Transverse colon (tissue), 4 donors: ENCODE data around the gene SERBP1. TPM values are rescaled to one million over a fixed set of nuclear protein-coding genes. Genes with fewer than 3 reads are reported as not detected.
"Not testable (repeated sequence)": the region's sequence is repeated elsewhere in the genome, so short reads cannot be mapped to it uniquely, and the experiment has no call there.

Source experiments
- DNase-seq: peaks from one replicate; pipeline ENCODE4 v3.0.0-alpha.2; 2019
- H3K27ac ChIP-seq, 4 donors: fragments of 200-600 bp; sonication (generic); 2 replicates each; pipeline ENCODE4 v1.5.1; 2016 to 2018; ENCODE audit warnings: inconsistent platforms in 4 of 4
- H3K27me3 ChIP-seq: fragments of 200-600 bp; sonication (generic); 2 replicates; pipeline ENCODE4 v1.5.1; 2017; ENCODE audit warnings: inconsistent platforms
- H3K36me3 ChIP-seq, 4 donors: fragments of 200-600 bp; sonication (generic); 2 replicates each; pipeline ENCODE4 v1.5.1; 2017 to 2019; ENCODE audit warnings: inconsistent platforms in 4 of 4
- H3K4me1 ChIP-seq, 4 donors: fragments of 200-600 bp; sonication (generic); 2 replicates each; pipeline ENCODE4 v1.5.1; 2017 to 2020; ENCODE audit warnings: inconsistent platforms in 4 of 4
- H3K4me3 ChIP-seq, 4 donors: fragments of 200-600 bp; sonication (generic); 1 replicate in 1 of 4; 2 replicates in 3 of 4; pipeline versions ENCODE4 v1.5.1 to v1.6.1; 2017 to 2019; ENCODE audit warnings: inconsistent platforms in 4 of 4
- H3K9me3 ChIP-seq, 2 donors: fragments of 200-600 bp; sonication (generic); 2 replicates each; pipeline ENCODE4 v1.5.1; 2017 to 2019; ENCODE audit warnings: inconsistent platforms in 2 of 2
- CTCF ChIP-seq, 5 experiments: fragments of 200-600 bp in 3 of 5; fragments of 450-650 bp in 2 of 5; sonication (generic) in 3 of 5; IDR thresholded peaks; 1 replicate in 2 of 5; 2 replicates in 3 of 5; pipeline ENCODE4 v1.5.1; 2016 to 2017; ENCODE audit warnings: antibody characterized with exemption in 5 of 5, inconsistent platforms in 3 of 5, mild to moderate bottlenecking in 2 of 5, moderate library complexity in 1 of 5
- EP300 ChIP-seq: sonication (generic); formaldehyde crosslinking; IDR thresholded peaks from one replicate; pipeline ENCODE4 v1.6.1; 2017; ENCODE audit warnings: antibody characterized with exemption, low read depth
- POLR2A ChIP-seq: fragments of 450-650 bp; IDR thresholded peaks from one replicate; pipeline ENCODE4 v1.6.1; 2016; ENCODE audit warnings: antibody characterized with exemption, mild to moderate bottlenecking, moderate library complexity
- POLR2AphosphoS5 ChIP-seq, 3 donors: sonication (generic); formaldehyde crosslinking; IDR thresholded peaks; one replicate each; pipeline ENCODE4 v1.6.1; 2016; ENCODE audit warnings: antibody characterized with exemption in 3 of 3
- WGBS, 2 donors: methylation state at CpG; one replicate each; pipeline ENCODE4 v1.1.5; 2018; ENCODE audit warnings: low coverage in 1 of 2; 5-methylcytosine and 5-hydroxymethylcytosine counted together
- in situ Hi-C, 4 donors: fragments of 200-750 bp; cut with MboI; loops; one replicate each; pipeline versions ENCODE4 v1.15.0 to v1.15.1; 2017; ENCODE audit warnings: low sequenced_read_pairs in 3 of 4, low pct_ligation_motif_present in 1 of 4, low pct_unique_long_range_greater_than_20kb in 1 of 4
- intact Hi-C: fragments of 100-400 bp; cut with DNase I; formaldehyde crosslinking; loops from one replicate; pipeline ENCODE4 v1.15.1; 2023; ENCODE audit warnings: low total_unique reads
- total RNA-seq, 4 donors: library from RNA; depleted of rRNA; stranded (reverse); fragments of >200 nt; gene quantifications; one replicate each; pipeline ENCODE4 v1.1.0, GENCODE V29; 2016

SERBP1 gene
- total RNA-seq, 4 donors from 2014 or later, result 64.3 to 218 (median 158) TPM

- intact Hi-C loops, result no loop called here
- in situ Hi-C loops, result no loop called here
These were observed 21.2 kb upstream of the SERBP1 start for GRCh38 chr1:67451356-67451755.

GRCh38 chr1:67446893-67447292 lies 16.7 kb upstream of the SERBP1 start:
- 29 to 68% methylated on average over 1 of the region's 1 CpG for WGBS, 2 donors
- no peak overlapping the region for H3K27ac ChIP-seq
- intact Hi-C loops, result no loop called here

More at GRCh38 chr1:67451356-67451755, 21.2 kb upstream of the SERBP1 start:
- Histone ChIP-seq H3K36me3 (no peaks in the 10 kb centered on the region), H3K27ac (no peak overlapping the region), H3K27me3 (no peaks in the 10 kb centered on the region), H3K4me3 (no peak overlapping the region), H3K9me3 (no peaks in the 10 kb centered on the region), H3K4me1 (no peaks in the 10 kb centered on the region)
- no peak for DNase-seq
- 70 to 83% methylated on average over 2 of the region's 2 CpGs for WGBS, 2 donors
- TF ChIP-seq EP300, result no peak
- no peak for TF ChIP-seq POLR2AphosphoS5 (IDR thresholded peaks at IDR 0.05)
- TF ChIP-seq POLR2A, result no peak
- TF ChIP-seq CTCF (IDR thresholded peaks at IDR 0.05), result no peak

GRCh38 chr1:67446014-67446413 lies 15.8 kb upstream of the SERBP1 start:
- intact Hi-C loops, H3K27ac ChIP-seq, H3K27me3 ChIP-seq, H3K4me3 ChIP-seq, H3K36me3 ChIP-seq, H3K4me1 ChIP-seq, DNase-seq, H3K9me3 ChIP-seq, in situ Hi-C loops: not testable (repeated sequence)
- WGBS, 2 donors, result 66 to 74% methylated on average over 4 to 5 of the region's 5 CpGs

More at GRCh38 chr1:67446893-67447292, 16.7 kb upstream of the SERBP1 start:
- no peak for TF ChIP-seq EP300
- TF ChIP-seq CTCF (IDR thresholded peaks at IDR 0.05), result no peak
- TF ChIP-seq POLR2A, result no peak
- no peak for TF ChIP-seq POLR2AphosphoS5 (IDR thresholded peaks at IDR 0.05)
- H3K27me3 ChIP-seq, result no peaks in the 10 kb centered on the region
- in situ Hi-C loops, result no loop called here
- H3K9me3 ChIP-seq, result no peaks in the 10 kb centered on the region
- H3K4me1 ChIP-seq, result no peaks in the 10 kb centered on the region
- DNase-seq, result no peak
- no peaks in the 10 kb centered on the region for H3K36me3 ChIP-seq
- H3K4me3 ChIP-seq, result no peak overlapping the region

DNA sequence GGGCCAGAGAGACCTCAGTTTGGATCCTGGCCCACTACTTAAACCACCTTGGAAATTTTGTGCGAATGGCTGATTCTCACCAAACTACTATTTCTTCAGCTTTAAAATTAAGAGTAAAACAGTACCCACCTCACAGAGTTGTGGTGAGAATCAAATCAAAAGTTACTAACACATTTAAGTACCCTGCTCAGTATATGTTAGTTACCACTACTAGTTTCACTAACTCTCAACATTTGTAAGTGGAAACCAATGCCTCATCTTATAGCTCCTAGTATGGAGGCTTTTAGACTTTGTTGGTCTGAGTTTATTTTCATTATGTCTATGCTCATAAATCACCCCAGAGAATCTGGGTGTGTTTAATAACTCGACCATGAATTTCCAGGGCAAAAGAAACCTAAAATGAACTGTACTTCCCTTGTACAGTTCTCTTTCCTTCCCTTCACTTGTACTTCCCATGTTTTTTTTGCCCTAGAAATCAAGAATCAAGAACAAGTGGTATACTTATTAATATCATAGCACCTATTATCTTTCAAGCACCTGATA lies 11.6 kb upstream of the SERBP1 start:
- in situ Hi-C loops (no loop called here), intact Hi-C loops (no loop called here)
- WGBS, 2 donors, result 60 to 72% methylated on average over 2 of the region's 2 CpGs
- no peak for DNase-seq
- H3K27me3 ChIP-seq, result no peaks in the 10 kb centered on the region
- H3K4me3 ChIP-seq, result no peak overlapping the region
- H3K36me3 ChIP-seq, result no peaks in the 10 kb centered on the region
- peaks cover 0 to 9% (median 3%) of the 10 kb centered on the region in 4 donors for H3K4me1 ChIP-seq
- peak overlapping the region in 1 of 4 donors; percentile 27 for H3K27ac ChIP-seq
- no peak for TF ChIP-seq POLR2A
- H3K9me3 ChIP-seq, result no peaks in the 10 kb centered on the region

DNA sequence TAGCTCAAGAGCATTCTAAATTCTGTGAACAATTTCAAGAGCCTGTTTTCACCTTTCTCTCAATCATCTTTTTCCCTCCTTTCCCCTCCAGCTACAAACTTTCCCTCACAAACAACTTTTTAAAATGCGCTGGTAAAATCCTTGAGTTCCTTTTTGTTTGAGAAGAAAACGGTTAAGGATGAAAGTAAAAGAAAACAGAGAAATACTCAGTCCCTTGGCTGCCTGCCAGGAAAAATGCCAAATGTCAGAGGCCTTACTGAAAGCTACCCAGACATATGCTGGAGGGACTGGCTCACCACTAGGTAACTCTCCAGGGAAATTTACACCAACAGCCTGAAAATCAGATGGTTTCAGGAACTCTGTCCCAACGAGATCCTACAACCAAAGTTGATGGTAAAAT lies 11.0 kb upstream of the SERBP1 start:
- no peak overlapping the region for H3K4me3 ChIP-seq
- H3K27ac ChIP-seq, result peak overlapping the region in 1 of 4 donors; percentile 27
- H3K36me3 ChIP-seq, result no peaks in the 10 kb centered on the region
- DNase-seq, result peak; percentile 26
- TF ChIP-seq POLR2AphosphoS5 (IDR thresholded peaks at IDR 0.05) (no peak), EP300 (no peak)
- WGBS, 2 donors, result 34 to 47% methylated on average over 3 of the region's 3 CpGs
- in situ Hi-C loops, result no loop called here
- peaks cover 0 to 10% (median 3%) of the 10 kb centered on the region in 4 donors for H3K4me1 ChIP-seq
- no peaks in the 10 kb centered on the region for H3K9me3 ChIP-seq
- no peaks in the 10 kb centered on the region for H3K27me3 ChIP-seq
- intact Hi-C loops, result no loop called here

DNA sequence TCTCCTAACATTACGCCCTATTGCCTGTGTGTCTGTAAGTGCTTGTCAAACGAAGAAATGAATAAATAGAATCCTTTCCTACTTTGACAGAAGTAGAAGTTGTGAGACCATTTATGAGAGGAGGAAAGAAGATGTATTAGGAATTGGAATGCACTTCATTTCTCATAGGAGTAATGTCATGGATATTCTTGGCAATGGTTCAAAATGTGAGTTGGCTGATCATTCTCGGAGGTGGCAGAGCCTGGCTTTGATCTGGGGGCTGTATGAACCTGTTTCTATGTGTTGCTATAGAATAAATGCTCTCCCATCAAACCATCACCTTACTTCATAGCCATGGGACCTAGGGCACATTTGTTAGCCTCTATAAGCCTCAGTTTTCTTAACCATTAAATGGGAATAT lies 10.1 kb upstream of the SERBP1 start:
- Histone ChIP-seq H3K9me3 (no peaks in the 10 kb centered on the region), H3K27me3 (no peaks in the 10 kb centered on the region), H3K4me3 (no peak overlapping the region), H3K36me3 (no peaks in the 10 kb centered on the region), H3K4me1 (peaks cover 0 to 10% (median 3%) of the 10 kb centered on the region in 4 donors), H3K27ac (no peak overlapping the region)
- WGBS, 2 donors, result 72 to 82% methylated on average over 3 of the region's 3 CpGs
- intact Hi-C loops, result no loop called here
- no peak for DNase-seq
- no peak for TF ChIP-seq POLR2A
- TF ChIP-seq EP300, result no peak
- no peak for TF ChIP-seq POLR2AphosphoS5 (IDR thresholded peaks at IDR 0.05)
- no peak for TF ChIP-seq CTCF (IDR thresholded peaks at IDR 0.05)
- in situ Hi-C loops, result no loop called here
